ENCODE measurements around the gene LYRM4. TPM values are rescaled to one million over a fixed set of nuclear protein-coding genes. Genes with fewer than 3 reads are reported as not detected.

LYRM4 gene
- total RNA-seq, 1 donor from 2014 or later = 22.4 TPM

GRCh38 chr6:5084781-5085647 is 175.7 kb downstream of the LYRM4 start, which contains the start of gene PPP1R3G:
Gene PPP1R3G (plus strand): TSS chr6:5085341. CDS start chr6:5085486, 145 bp downstream.
- Histone ChIP-seq H3K36me3 (no peaks in the 10 kb centered on the region), H3K9me3 (no peaks in the 10 kb centered on the region), H3K27ac (peak within 1 kb of the TSS; percentile 74), H3K4me3 (peak within 1 kb of the TSS; percentile 69), H3K4me1 (peaks cover 21% of the 10 kb centered on the region), H3K27me3 (ENCODE audit: low read depth) (peaks cover 33% of the 10 kb centered on the region)
- DNase-seq (peak; percentile 54), ATAC-seq (peak; percentile 69 to 77)
- no peak for TF ChIP-seq CTCF (IDR thresholded peaks at IDR 0.05)
- intact Hi-C loops (cut with DNase I) = no loop called here

GRCh38 chr6:5084360-5084780 is 176.4 kb downstream of the LYRM4 start:
- H3K27me3 ChIP-seq (ENCODE audit: low read depth) = peaks cover 33% of the 10 kb centered on the region
- no peak for TF ChIP-seq CTCF (IDR thresholded peaks at IDR 0.05)
- no peaks in the 10 kb centered on the region for H3K36me3 ChIP-seq
- peak; percentile 65 to 66 for ATAC-seq
- DNase-seq = no peak
- peaks cover 21% of the 10 kb centered on the region for H3K4me1 ChIP-seq
- intact Hi-C loops (cut with DNase I) = no loop called here
- no peaks in the 10 kb centered on the region for H3K9me3 ChIP-seq
- H3K4me3 ChIP-seq = peak overlapping the region; percentile 69
- peak overlapping the region; percentile 74 for H3K27ac ChIP-seq

- peaks cover 33% of the 10 kb centered on the region for H3K27me3 ChIP-seq (ENCODE audit: low read depth)
- intact Hi-C loops (cut with DNase I) = no loop called here
- H3K4me1 ChIP-seq = peaks cover 21% of the 10 kb centered on the region
- no peaks in the 10 kb centered on the region for H3K9me3 ChIP-seq
- peak overlapping the region; percentile 69 for H3K4me3 ChIP-seq
- DNase-seq = no peak
- no peak for TF ChIP-seq CTCF (IDR thresholded peaks at IDR 0.05)
- ATAC-seq = no peak
- H3K36me3 ChIP-seq = no peaks in the 10 kb centered on the region
- no peak overlapping the region for H3K27ac ChIP-seq
These were observed 176.9 kb downstream of the LYRM4 start for GRCh38 chr6:5083813-5084359.

GRCh38 chr6:5083307-5083583 is 177.5 kb downstream of the LYRM4 start:
- peaks cover 21% of the 10 kb centered on the region for H3K4me1 ChIP-seq
- H3K27me3 ChIP-seq (ENCODE audit: low read depth) = peaks cover 33% of the 10 kb centered on the region
- H3K4me3 ChIP-seq = no peak overlapping the region
- ATAC-seq (no peak), DNase-seq (no peak)
- no peak for TF ChIP-seq CTCF (IDR thresholded peaks at IDR 0.05)
- intact Hi-C loops (cut with DNase I) = no loop called here
- H3K36me3 ChIP-seq = no peaks in the 10 kb centered on the region
- H3K27ac ChIP-seq = no peak overlapping the region
- H3K9me3 ChIP-seq = no peaks in the 10 kb centered on the region

- intact Hi-C loops (cut with DNase I) = no loop called here
- ATAC-seq = no peak
- TF ChIP-seq CTCF (IDR thresholded peaks at IDR 0.05) = no peak
- Histone ChIP-seq H3K27me3 (ENCODE audit: low read depth) (peaks cover 33% of the 10 kb centered on the region), H3K4me3 (no peak overlapping the region), H3K9me3 (no peaks in the 10 kb centered on the region), H3K36me3 (no peaks in the 10 kb centered on the region), H3K27ac (no peak overlapping the region), H3K4me1 (peaks cover 21% of the 10 kb centered on the region)
- DNase-seq = no peak
These were observed 178.1 kb downstream of the LYRM4 start for GRCh38 chr6:5082487-5083306.
